Natural killer cell (primary cell): ENCODE results near the gene SORCS2. TPM values are rescaled to one million over a fixed set of nuclear protein-coding genes. Genes with fewer than 3 reads are reported as not detected.

Source experiments
- ATAC-seq, 3 donors: fragments of 150-1000 bp in 2 of 3; fragments of 200-7000 bp in 1 of 3; cut with Tn5 transposase; 1 replicate in 1 of 3; 2 replicates in 2 of 3; pipeline ENCODE4 v1.10.0; 2021; ENCODE audit warnings: mild to moderate bottlenecking in 2 of 3, moderate library complexity in 2 of 3
- DNase-seq, 2 donors: peaks; one replicate each; pipeline versions ENCODE4 v3.0.0 to v3.0.0-alpha.2; 2013 to 2021; ENCODE audit warnings: mixed read lengths in 1 of 2
- H3K27ac ChIP-seq: one replicate; pipeline ENCODE4 v1.5.1; 2013; ENCODE audit warnings: mild to moderate bottlenecking, low read length
- H3K27me3 ChIP-seq: one replicate; pipeline ENCODE4 v1.6.1; 2013; ENCODE audit warnings: low read length; ENCODE audit not compliant: control insufficient read depth, insufficient read depth
- H3K36me3 ChIP-seq: one replicate; pipeline ENCODE4 v1.6.1; 2013; ENCODE audit warnings: low read length; ENCODE audit not compliant: control insufficient read depth, insufficient read depth
- H3K4me1 ChIP-seq: one replicate; pipeline ENCODE4 v1.6.1; 2013; ENCODE audit warnings: low read length; ENCODE audit not compliant: control insufficient read depth, insufficient read depth
- H3K4me3 ChIP-seq: one replicate; pipeline ENCODE4 v1.5.1; 2013; ENCODE audit warnings: low read length
- H3K9me3 ChIP-seq: one replicate; pipeline ENCODE4 v1.6.1; 2013; ENCODE audit warnings: low read length; ENCODE audit not compliant: control insufficient read depth, insufficient read depth
- H3K27ac Mint-ChIP-seq, 2 donors: one replicate each; pipeline ENCODE4 v1.8.0; 2022; ENCODE audit warnings: mild to moderate bottlenecking in 2 of 2, mixed read lengths in 2 of 2, moderate library complexity in 1 of 2
- H3K27me3 Mint-ChIP-seq, 2 donors: one replicate each; pipeline ENCODE4 v1.8.0; 2022; ENCODE audit warnings: low read depth in 2 of 2, mixed read lengths in 2 of 2
- H3K36me3 Mint-ChIP-seq: one replicate; pipeline ENCODE4 v1.8.0; 2022; ENCODE audit warnings: mixed read lengths
- H3K4me1 Mint-ChIP-seq, 2 donors: one replicate each; pipeline ENCODE4 v1.8.0; 2022; ENCODE audit warnings: mixed read lengths in 2 of 2
- H3K4me3 Mint-ChIP-seq: one replicate; pipeline ENCODE4 v1.8.0; 2022; ENCODE audit warnings: mild to moderate bottlenecking, moderate library complexity, mixed read lengths
- H3K9me3 Mint-ChIP-seq, 2 donors: one replicate each; pipeline ENCODE4 v1.8.0; 2022; ENCODE audit warnings: mixed read lengths in 2 of 2
- WGBS: methylation state at CpG from one replicate; pipeline ENCODE4 v1.1.7; 2013; ENCODE audit warnings: missing lambda C conversion rate; ENCODE audit not compliant: insufficient coverage; 5-methylcytosine and 5-hydroxymethylcytosine counted together
- intact Hi-C: fragments of 100-400 bp; cut with micrococcal nuclease; formaldehyde crosslinking; loops from one replicate; pipeline ENCODE4 v1.14.2; 2022
- total RNA-seq, 4 donors: library from RNA; stranded (reverse); fragments of 120-200 nt in 1 of 4; gene quantifications; one replicate each; pipeline versions ENCODE4 v1.2.3 to v1.2.4, GENCODE V29; 2013 to 2022
- TF ChIP-seq, protein P1 (sequence below): fragments of 200-600 bp; IDR thresholded peaks from one replicate; pipeline ENCODE4 v1.8.0; 2022; ENCODE audit warnings: antibody characterized with exemption

SORCS2 gene
- total RNA-seq, 3 donors from 2014 or later (not counting 1 experiment from before 2014, with no cell fraction given): 1.2 to 2.5 (median 1.4) TPM

DNA sequence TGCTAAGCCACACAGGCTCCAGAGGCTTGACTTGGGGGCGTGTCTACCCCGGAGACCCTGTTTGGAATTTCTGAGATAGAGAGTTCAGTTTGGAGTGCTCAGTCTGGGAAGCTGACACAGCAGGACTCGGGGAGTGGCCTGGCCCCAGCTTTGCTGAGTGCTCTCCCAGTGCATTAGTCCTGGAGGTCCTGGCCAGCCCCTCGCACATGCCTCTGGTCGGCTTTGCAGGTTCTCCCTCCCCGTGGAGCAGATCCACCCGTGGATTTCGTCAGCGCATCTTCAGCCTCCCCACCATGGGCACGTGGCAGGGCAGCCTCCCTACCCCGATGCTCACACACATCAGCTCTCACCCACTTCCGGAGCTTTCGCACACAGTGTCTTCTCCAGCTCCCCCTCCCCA lies 177.2 kb downstream of the SORCS2 start:
- no peaks in the 10 kb centered on the region for H3K27me3 ChIP-seq
- ATAC-seq (no peak), DNase-seq (no peak)
- no peaks in the 10 kb centered on the region for H3K4me1 ChIP-seq
- Mint-ChIP-seq H3K9me3 (no peaks in the 10 kb centered on the region), H3K36me3 (no peaks in the 10 kb centered on the region), H3K27ac (no peak overlapping the region), H3K4me1 (peaks cover 5 to 10% of the 10 kb centered on the region in 2 donors), H3K4me3 (no peak overlapping the region), H3K27me3 (peaks cover 17 to 22% of the 10 kb centered on the region in 2 donors)
- intact Hi-C loops: no loop called here
- H3K4me3 ChIP-seq: no peak overlapping the region
- H3K36me3 ChIP-seq: no peaks in the 10 kb centered on the region
- H3K9me3 ChIP-seq: no peaks in the 10 kb centered on the region
- TF ChIP-seq, protein P1, sequence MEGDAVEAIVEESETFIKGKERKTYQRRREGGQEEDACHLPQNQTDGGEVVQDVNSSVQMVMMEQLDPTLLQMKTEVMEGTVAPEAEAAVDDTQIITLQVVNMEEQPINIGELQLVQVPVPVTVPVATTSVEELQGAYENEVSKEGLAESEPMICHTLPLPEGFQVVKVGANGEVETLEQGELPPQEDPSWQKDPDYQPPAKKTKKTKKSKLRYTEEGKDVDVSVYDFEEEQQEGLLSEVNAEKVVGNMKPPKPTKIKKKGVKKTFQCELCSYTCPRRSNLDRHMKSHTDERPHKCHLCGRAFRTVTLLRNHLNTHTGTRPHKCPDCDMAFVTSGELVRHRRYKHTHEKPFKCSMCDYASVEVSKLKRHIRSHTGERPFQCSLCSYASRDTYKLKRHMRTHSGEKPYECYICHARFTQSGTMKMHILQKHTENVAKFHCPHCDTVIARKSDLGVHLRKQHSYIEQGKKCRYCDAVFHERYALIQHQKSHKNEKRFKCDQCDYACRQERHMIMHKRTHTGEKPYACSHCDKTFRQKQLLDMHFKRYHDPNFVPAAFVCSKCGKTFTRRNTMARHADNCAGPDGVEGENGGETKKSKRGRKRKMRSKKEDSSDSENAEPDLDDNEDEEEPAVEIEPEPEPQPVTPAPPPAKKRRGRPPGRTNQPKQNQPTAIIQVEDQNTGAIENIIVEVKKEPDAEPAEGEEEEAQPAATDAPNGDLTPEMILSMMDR: no peak
- H3K27ac ChIP-seq: no peak overlapping the region
- WGBS: 81% methylated on average over 11 of the region's 13 CpGs

DNA sequence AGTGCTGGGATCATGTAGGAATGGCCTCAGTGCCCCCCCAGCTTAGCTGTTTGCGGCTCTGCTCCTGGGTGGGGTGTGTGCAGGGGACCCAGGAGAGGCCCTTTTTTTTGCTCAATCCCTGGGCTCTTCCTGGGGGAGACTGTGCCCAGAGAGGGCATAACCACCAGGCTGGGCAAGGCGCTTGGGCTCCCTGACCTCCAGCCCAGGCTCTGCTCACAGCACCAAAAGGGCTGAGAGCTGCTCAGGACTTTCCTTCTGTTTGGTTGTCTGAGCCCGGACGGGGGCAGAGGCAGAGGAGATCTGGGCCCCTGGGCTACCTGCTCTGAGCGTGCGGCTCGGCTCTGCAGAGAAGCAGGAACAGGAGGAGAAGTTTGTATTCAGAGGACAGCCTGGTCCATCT lies 177.7 kb downstream of the SORCS2 start:
- H3K36me3 Mint-ChIP-seq: no peaks in the 10 kb centered on the region
- WGBS: 92% methylated on average over 7 of the region's 7 CpGs
- ATAC-seq: no peak
- H3K27me3 Mint-ChIP-seq: peaks cover 17 to 20% of the 10 kb centered on the region in 2 donors
- DNase-seq: no peak
- Histone ChIP-seq H3K27me3 (no peaks in the 10 kb centered on the region), H3K36me3 (no peaks in the 10 kb centered on the region), H3K4me1 (no peaks in the 10 kb centered on the region), H3K27ac (no peak overlapping the region), H3K9me3 (no peaks in the 10 kb centered on the region), H3K4me3 (no peak overlapping the region)
- peaks cover 5 to 10% of the 10 kb centered on the region in 2 donors for H3K4me1 Mint-ChIP-seq
- no peak overlapping the region for H3K4me3 Mint-ChIP-seq
- TF ChIP-seq, protein P1: no peak
- intact Hi-C loops: no loop called here
- no peaks in the 10 kb centered on the region for H3K9me3 Mint-ChIP-seq
- H3K27ac Mint-ChIP-seq: no peak overlapping the region

GRCh38 chr4:7371210-7371941 lies 179.0 kb downstream of the SORCS2 start:
- ATAC-seq: no peak
- H3K4me1 Mint-ChIP-seq: peaks cover 5 to 6% of the 10 kb centered on the region in 2 donors
- intact Hi-C loops: no loop called here
- H3K27ac ChIP-seq: no peak overlapping the region
- H3K27me3 Mint-ChIP-seq: peaks cover 17 to 23% of the 10 kb centered on the region in 2 donors
- no peak overlapping the region for H3K27ac Mint-ChIP-seq
- no peaks in the 10 kb centered on the region for H3K36me3 Mint-ChIP-seq
- no peaks in the 10 kb centered on the region for H3K36me3 ChIP-seq
- H3K9me3 ChIP-seq: no peaks in the 10 kb centered on the region
- H3K4me3 ChIP-seq: no peak overlapping the region
- H3K4me1 ChIP-seq: no peaks in the 10 kb centered on the region
- no peaks in the 10 kb centered on the region for H3K9me3 Mint-ChIP-seq
- 87% methylated on average over 31 of the region's 31 CpGs for WGBS
- H3K4me3 Mint-ChIP-seq: no peak overlapping the region
- no peak for DNase-seq
- no peaks in the 10 kb centered on the region for H3K27me3 ChIP-seq
- TF ChIP-seq, protein P1: no peak

DNA sequence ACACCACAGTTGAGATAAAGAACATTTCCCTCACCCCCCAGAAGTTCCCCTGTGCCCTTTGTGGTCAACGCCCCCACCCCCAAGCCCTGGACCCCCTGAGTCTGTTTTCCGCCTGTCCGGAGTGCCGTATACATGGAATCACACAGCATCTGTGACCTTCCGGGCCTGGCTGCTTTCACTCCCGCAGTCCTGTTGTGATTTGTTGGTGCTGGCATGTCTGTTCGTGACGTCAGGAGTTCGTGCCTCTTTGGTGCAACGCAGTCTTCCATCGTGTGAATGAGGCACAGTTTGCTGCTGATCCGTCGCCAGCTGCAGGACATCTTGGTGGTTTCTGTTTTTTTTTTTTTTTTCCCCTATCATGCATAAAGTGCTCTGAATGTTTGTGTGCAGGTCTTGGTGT lies 180.3 kb downstream of the SORCS2 start:
- intact Hi-C loops: no loop called here
- no peaks in the 10 kb centered on the region for H3K36me3 ChIP-seq

More for the DNA sequence above, 180.3 kb downstream of the SORCS2 start:
- H3K36me3 Mint-ChIP-seq: no peaks in the 10 kb centered on the region
- no peaks in the 10 kb centered on the region for H3K27me3 ChIP-seq
- peaks cover 17 to 21% of the 10 kb centered on the region in 2 donors for H3K27me3 Mint-ChIP-seq
- no peak overlapping the region for H3K27ac Mint-ChIP-seq
- TF ChIP-seq, protein P1: no peak
- no peak overlapping the region for H3K4me3 ChIP-seq
- H3K4me1 ChIP-seq: peaks cover 6% of the 10 kb centered on the region
- no peak overlapping the region for H3K27ac ChIP-seq
- H3K9me3 ChIP-seq: no peaks in the 10 kb centered on the region
- no peak overlapping the region for H3K4me3 Mint-ChIP-seq
- DNase-seq (no peak), ATAC-seq (no peak)
- H3K9me3 Mint-ChIP-seq: no peaks in the 10 kb centered on the region
- H3K4me1 Mint-ChIP-seq: peaks cover 8 to 9% of the 10 kb centered on the region in 2 donors
- 86% methylated on average over 11 of the region's 13 CpGs for WGBS
